ENCODE data around the gene USF3.

DNA sequence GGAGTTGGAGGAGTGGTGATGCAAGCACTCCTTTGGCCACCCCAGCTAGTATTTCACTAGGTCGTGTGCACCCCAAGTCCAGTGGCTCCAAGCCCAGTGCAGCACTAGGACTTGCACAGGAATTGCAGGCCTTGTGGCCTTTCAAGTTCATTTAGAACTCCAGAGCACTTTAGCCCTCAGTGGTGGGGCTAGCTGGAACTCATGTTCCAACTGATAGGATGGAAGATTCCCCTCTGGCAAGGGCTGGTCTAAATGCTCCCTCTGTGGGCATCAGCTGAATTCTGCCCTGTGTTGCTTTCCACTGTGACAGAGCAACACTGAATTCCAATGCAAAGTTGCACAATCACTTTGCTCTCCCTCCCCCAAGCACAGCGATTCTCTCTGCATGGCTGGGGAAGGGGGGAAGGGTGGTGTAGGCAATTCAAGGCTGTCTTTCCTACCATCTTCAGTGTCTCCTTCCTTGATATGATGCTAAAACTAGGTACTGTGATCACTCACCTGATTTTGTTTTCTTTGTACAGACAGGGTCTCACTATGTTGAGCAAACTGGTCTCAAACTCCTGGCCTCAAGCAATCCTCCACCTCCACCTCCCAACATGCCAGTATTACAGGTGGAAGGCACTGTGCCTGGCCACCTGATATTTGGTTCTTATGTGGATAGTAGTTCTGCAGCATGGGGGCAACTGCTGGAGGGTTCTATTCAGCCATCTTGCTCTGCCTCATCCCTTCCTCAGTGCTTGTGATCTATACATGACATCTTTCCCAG lies 10.3 kb downstream of the USF3 start:
- TF ChIP-seq, protein P1, sequence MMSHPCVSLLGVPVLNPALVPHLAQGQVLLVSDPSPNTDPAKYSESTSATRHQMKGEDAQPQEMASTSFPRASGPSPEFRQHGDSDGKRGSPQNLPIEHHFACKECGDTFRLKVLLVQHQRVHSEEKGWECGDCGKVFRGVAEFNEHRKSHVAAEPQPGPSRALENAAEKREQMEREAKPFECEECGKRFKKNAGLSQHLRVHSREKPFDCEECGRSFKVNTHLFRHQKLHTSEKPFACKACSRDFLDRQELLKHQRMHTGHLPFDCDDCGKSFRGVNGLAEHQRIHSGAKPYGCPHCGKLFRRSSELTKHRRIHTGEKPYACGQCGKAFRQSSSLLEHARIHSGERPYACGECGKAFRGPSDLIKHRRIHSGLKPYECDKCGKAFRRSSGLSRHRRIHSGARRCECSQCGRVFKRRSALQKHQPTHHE (CRISPR knock-in tag; IDR thresholded peaks at IDR 0.05; ENCODE audit: borderline replicate concordance): no peak
- TF ChIP-seq ZNF496 (CRISPR knock-in tag; IDR thresholded peaks at IDR 0.05; ENCODE audit: insufficient replicate concordance): no peak
- TF ChIP-seq CREB1 (IDR thresholded peaks at IDR 0.05): no peak
- 0 out of 2 replicates have a peak, but pooled peaks have one; percentile 25 for TF ChIP-seq CREB1 (CRISPR knock-in tag; IDR thresholded peaks at IDR 0.05)
- TF ChIP-seq, protein P2, sequence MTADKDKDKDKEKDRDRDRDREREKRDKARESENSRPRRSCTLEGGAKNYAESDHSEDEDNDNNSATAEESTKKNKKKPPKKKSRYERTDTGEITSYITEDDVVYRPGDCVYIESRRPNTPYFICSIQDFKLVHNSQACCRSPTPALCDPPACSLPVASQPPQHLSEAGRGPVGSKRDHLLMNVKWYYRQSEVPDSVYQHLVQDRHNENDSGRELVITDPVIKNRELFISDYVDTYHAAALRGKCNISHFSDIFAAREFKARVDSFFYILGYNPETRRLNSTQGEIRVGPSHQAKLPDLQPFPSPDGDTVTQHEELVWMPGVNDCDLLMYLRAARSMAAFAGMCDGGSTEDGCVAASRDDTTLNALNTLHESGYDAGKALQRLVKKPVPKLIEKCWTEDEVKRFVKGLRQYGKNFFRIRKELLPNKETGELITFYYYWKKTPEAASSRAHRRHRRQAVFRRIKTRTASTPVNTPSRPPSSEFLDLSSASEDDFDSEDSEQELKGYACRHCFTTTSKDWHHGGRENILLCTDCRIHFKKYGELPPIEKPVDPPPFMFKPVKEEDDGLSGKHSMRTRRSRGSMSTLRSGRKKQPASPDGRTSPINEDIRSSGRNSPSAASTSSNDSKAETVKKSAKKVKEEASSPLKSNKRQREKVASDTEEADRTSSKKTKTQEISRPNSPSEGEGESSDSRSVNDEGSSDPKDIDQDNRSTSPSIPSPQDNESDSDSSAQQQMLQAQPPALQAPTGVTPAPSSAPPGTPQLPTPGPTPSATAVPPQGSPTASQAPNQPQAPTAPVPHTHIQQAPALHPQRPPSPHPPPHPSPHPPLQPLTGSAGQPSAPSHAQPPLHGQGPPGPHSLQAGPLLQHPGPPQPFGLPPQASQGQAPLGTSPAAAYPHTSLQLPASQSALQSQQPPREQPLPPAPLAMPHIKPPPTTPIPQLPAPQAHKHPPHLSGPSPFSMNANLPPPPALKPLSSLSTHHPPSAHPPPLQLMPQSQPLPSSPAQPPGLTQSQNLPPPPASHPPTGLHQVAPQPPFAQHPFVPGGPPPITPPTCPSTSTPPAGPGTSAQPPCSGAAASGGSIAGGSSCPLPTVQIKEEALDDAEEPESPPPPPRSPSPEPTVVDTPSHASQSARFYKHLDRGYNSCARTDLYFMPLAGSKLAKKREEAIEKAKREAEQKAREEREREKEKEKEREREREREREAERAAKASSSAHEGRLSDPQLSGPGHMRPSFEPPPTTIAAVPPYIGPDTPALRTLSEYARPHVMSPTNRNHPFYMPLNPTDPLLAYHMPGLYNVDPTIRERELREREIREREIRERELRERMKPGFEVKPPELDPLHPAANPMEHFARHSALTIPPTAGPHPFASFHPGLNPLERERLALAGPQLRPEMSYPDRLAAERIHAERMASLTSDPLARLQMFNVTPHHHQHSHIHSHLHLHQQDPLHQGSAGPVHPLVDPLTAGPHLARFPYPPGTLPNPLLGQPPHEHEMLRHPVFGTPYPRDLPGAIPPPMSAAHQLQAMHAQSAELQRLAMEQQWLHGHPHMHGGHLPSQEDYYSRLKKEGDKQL (CRISPR knock-in tag; IDR thresholded peaks at IDR 0.05; ENCODE audit: low read depth): 0 out of 2 replicates have a peak, but pooled peaks have one; percentile 60
- no peak for TF ChIP-seq ZNF773 (CRISPR knock-in tag; IDR thresholded peaks at IDR 0.05; ENCODE audit: borderline replicate concordance)
- TF ChIP-seq, protein P3, sequence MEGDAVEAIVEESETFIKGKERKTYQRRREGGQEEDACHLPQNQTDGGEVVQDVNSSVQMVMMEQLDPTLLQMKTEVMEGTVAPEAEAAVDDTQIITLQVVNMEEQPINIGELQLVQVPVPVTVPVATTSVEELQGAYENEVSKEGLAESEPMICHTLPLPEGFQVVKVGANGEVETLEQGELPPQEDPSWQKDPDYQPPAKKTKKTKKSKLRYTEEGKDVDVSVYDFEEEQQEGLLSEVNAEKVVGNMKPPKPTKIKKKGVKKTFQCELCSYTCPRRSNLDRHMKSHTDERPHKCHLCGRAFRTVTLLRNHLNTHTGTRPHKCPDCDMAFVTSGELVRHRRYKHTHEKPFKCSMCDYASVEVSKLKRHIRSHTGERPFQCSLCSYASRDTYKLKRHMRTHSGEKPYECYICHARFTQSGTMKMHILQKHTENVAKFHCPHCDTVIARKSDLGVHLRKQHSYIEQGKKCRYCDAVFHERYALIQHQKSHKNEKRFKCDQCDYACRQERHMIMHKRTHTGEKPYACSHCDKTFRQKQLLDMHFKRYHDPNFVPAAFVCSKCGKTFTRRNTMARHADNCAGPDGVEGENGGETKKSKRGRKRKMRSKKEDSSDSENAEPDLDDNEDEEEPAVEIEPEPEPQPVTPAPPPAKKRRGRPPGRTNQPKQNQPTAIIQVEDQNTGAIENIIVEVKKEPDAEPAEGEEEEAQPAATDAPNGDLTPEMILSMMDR (CRISPR knock-in tag; IDR thresholded peaks at IDR 0.05): peak; percentile 63
